GM19099 (cell line): ENCODE data around the gene OR14I1.

Experiments
- POLR2A ChIP-seq: IDR thresholded peaks from 3 replicates; pipeline ENCODE4 v1.6.1; 2011; ENCODE audit warnings: low read depth; ENCODE audit not compliant: insufficient read length; ENCODE audit errors: extremely low read depth

OR14I1 gene

GRCh38 chr1:248702714-248703113, at the start of gene OR14I1:
Gene OR14I1, minus strand, starts transcription at chr1:248702766.
- TF ChIP-seq POLR2A = no peak

DNA sequence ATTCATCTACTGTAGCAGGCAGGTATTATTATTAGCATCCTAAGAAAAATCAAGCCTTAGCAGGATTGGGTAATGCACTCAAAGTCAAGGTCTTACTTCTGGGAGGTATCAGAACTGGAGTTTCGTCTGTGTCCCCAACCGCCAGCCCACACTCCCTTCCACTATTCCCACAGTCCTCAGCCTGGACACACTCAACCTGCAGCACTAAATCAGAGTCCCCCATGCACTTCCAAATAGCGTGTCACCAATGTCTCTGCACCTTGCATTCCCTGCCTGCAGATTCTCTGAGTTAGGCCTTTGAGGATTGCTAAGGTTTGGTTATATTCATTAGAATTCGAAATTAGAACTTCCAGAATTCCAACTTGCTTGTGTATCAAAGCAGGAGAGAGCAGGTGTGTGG, 49.1 kb upstream of the OR14I1 start:
- no peak for TF ChIP-seq POLR2A

GRCh38 chr1:248751142-248751541, 48.6 kb upstream of the OR14I1 start:
- TF ChIP-seq POLR2A = no peak

DNA sequence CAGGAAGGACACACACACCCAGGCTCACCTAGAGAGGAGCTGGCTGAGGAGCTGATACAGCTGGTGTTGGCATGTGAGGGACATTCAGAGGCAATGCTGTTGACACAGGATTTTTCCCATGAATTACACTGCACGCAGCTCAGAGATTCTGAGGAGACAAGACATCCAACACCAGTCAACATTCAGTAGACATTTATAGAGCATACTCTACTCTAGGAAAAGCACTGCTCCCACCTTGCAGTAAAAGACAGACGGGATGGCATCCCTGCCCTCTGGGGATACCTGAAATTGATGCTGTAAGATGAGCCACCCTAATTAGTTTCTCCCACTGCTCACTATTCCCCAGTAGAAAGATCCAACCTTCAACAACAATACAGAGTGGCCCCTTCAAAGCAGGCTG, 47.9 kb upstream of the OR14I1 start:
- no peak for TF ChIP-seq POLR2A

GRCh38 chr1:248748211-248748610, 45.6 kb upstream of the OR14I1 start:
- TF ChIP-seq POLR2A = no peak

DNA sequence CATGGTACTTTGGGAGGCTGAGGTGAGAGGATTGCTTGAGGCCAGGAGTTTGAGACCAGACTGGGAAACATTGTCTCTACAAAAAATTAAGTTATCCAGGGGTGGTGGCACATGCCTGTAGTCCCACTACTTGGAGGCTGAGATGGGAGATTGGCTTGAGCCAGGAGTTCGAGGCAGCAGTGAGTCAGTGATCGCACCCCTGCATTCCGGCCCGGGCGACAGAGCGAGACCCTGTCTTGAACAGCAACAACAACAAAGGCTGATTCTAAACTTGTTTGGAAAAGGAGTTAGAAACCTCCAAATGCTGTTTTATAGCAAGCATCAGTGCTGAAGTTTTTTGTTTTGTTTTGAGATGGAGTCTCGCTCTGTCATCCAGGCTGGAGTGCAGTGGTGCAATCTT, 38.3 kb upstream of the OR14I1 start:
- TF ChIP-seq POLR2A = no peak

- no peak for TF ChIP-seq POLR2A
Measured at GRCh38 chr1:248739572-248740205, 37.1 kb upstream of the OR14I1 start.

DNA sequence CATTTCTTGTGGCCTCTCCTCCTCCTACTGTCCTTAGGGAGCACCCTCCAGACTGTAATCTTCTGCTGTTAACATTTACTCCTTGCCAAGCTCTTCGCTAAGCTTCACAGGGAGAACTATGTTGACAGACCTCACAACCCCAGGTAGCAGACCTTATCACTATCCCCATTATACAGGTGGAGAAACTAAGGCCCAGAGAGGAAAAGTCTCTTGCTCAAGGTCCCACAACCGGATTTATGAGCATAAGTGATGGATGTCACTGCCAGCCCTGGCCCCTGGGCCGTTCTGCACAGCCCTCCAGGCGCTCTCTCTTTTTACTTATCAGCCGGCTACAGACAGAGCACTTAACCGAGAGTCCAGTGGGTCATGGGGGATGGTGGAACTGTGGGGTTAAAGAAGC, 34.9 kb upstream of the OR14I1 start:
- no peak for TF ChIP-seq POLR2A

- no peak for TF ChIP-seq POLR2A
Measured at GRCh38 chr1:248736977-248737376, 34.4 kb upstream of the OR14I1 start.

- TF ChIP-seq POLR2A = no peak
Measured at GRCh38 chr1:248733566-248733965, 31.0 kb upstream of the OR14I1 start.

DNA sequence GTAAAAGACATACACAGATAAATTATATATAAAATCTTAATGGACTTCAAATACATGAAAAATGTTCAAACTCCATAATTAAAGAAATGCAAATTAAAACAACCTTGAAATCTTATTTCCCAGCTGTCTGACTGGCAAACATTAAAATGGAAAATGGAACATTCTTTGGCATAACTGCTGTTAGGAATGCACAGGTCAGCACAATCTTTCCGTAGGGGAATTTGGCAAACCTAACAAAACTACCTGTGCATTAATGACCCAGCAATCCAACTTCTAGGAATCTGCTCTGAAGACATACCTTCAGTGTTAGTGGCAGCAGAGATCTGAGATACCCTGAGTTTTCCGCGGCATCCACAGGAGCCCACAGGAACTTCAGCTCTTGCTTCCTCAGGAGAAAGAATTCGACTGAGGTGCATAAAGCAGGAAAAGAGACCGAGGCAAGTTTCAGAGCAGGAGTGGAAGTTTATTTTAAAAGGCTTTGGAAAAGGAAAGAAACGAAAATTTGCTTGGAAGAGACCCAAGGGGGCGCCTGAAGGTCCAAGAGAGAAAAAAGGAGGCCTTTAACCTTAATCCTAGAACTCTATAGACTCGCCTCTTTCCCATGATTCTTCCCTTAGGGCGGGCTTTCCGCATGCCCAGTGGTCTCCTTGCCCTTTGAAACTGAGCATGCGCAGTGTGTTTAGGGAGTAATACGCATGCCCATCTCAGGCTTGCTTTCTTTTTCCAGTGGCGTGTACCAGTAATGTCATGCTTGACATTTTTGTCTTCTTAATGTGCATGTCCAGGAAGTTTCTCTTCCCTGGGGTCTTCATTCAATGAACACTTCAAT, 28.2 kb upstream of the OR14I1 start:
- TF ChIP-seq POLR2A = no peak

DNA sequence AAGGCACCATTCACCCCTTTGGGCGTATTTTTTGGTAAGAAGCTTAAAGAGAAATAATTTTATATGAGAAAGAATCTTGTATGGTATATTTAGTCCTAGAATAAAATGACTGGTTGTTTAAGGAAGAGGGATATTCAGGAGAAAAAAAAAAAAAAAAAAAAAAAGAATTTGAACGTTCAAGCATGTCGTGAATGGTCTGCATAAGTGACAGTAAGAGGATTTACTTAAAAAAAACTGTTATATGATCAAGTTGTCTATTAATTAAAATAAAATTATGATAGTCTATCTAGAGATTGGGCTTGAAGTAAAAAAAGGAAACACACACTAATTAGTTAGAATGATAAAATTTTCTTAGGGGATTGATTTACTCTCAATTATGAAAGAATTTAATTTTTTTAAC, 11.7 kb upstream of the OR14I1 start:
- TF ChIP-seq POLR2A = no peak

DNA sequence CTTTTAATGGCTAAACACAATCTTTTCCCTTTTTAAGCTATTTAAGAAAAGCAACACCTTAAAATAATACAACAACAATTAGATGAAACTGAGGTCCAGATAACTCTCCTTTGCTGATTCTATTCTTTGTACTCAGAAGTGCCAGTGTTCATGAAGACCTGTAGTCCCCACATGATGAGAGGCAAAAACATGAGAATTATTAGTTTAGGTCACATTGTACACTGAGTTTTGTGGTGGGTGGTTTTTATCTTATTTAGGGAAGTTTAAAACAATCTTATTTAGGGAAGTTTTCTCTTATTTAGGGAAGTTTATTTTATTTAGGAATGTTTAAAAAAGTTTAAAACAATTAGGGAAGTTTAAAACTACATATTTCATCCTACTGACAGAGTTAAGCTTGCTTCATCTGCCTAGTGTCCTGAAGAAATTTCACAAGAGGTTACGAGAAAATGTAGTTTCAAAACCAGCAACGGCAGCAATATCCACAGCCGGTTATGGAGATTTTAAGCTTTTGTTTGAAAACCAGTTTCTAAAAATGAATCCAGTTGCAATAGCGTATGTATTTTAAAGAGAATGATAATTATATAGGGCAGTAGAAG, 7.8 kb upstream of the OR14I1 start:
- no peak for TF ChIP-seq POLR2A

DNA sequence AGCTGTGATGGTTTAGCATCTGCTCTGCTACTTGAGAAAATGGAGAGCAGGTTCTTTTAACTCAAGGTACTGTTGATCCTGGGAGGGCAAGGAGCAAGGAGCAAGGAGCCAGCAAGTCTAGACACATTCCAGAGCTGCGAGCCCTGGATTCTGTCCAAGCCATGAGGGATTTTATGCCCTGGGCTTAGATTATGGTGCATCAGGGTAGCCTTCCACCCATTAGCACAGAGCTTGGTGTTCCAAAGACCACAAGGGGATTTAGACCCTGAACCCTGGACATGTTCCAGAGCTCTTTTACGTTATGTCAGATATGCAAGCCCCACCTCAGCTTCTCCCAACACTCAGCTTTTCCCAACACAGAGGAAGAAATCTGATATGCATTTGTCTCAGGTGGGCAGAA, 2.0 kb upstream of the OR14I1 start:
- no peak for TF ChIP-seq POLR2A

GRCh38 chr1:248703674-248704073, 1.1 kb upstream of the OR14I1 start:
- TF ChIP-seq POLR2A = no peak

DNA sequence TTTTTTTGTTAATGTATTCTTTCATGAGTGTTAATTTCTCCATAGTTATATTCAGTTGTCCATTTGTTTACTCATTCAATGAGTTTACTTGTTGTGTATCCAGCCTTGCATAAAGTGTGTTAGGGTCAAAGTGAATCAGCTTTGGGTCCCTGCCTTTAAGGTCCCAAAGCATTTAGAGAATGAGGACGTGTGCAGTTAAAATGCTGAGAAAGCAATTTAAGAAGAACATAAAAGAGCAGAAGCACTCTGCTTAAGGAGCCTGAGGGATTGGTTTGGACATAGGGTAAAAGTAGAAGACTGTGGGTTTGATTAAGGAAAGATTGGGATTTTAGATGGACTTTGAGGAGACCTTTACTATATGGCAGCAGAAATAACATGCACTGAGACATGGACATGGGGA, 3.5 kb downstream of the OR14I1 start:
- TF ChIP-seq POLR2A = no peak
